Omental fat pad (tissue), 4 donors: ENCODE results near the gene DSPP. TPM values are rescaled to one million over a fixed set of nuclear protein-coding genes. Genes with fewer than 3 reads are reported as not detected.
"Not testable (repeated sequence)": the region's sequence is repeated elsewhere in the genome, so short reads cannot be mapped to it uniquely, and the experiment has no call there.

Experiments used
- ATAC-seq: fragments of 150-250 bp; one replicate; pipeline ENCODE4 v1.9.1; 2016; ENCODE audit warnings: mild to moderate bottlenecking, moderate library complexity; ENCODE audit not compliant: low FRiP score
- DNase-seq: peaks from one replicate; pipeline ENCODE4 v3.0.0-alpha.2; 2019; ENCODE audit warnings: low spot score
- total RNA-seq, 4 donors: library from RNA; depleted of rRNA; stranded (reverse); fragments of >200 nt; gene quantifications; one replicate each; pipeline ENCODE4 v1.1.0, GENCODE V29; 2016
- TF ChIP-seq, protein P1 (sequence below), 3 donors: fragments of 450-650 bp; IDR thresholded peaks; one replicate each; pipeline ENCODE4 v1.5.1; 2016 to 2017; ENCODE audit warnings: antibody characterized with exemption in 3 of 3, mild to moderate bottlenecking in 3 of 3, moderate library complexity in 2 of 3

The DSPP gene
- total RNA-seq = not detected

DNA sequence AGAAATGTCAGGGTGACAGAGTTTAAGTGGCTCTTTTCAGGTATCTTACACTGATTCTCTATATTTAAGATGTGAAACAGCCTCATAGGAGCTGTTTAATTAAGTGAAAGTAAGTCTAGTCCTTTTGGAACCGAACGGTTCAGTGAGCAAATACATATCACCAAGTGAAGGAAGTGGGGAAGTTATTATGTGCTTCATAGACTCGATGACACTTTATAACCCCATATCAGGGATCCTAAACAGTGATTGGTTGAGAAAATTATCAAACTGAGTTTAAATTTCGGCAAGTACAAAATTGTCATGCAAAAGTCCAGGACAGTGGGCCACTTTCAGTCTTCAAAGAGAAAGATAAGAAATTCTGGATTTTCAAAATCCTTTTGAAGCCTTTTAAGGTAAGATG is at the start of gene DSPP:
Gene DSPP (plus strand): TSS at position 301 of the 400 bp plus-strand sequence. CDS start 2,380 bp downstream, outside the sequence.
- no peak for DNase-seq
- ATAC-seq = no peak
- TF ChIP-seq, protein P1, sequence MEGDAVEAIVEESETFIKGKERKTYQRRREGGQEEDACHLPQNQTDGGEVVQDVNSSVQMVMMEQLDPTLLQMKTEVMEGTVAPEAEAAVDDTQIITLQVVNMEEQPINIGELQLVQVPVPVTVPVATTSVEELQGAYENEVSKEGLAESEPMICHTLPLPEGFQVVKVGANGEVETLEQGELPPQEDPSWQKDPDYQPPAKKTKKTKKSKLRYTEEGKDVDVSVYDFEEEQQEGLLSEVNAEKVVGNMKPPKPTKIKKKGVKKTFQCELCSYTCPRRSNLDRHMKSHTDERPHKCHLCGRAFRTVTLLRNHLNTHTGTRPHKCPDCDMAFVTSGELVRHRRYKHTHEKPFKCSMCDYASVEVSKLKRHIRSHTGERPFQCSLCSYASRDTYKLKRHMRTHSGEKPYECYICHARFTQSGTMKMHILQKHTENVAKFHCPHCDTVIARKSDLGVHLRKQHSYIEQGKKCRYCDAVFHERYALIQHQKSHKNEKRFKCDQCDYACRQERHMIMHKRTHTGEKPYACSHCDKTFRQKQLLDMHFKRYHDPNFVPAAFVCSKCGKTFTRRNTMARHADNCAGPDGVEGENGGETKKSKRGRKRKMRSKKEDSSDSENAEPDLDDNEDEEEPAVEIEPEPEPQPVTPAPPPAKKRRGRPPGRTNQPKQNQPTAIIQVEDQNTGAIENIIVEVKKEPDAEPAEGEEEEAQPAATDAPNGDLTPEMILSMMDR (IDR thresholded peaks at IDR 0.05) = no peak

DNA sequence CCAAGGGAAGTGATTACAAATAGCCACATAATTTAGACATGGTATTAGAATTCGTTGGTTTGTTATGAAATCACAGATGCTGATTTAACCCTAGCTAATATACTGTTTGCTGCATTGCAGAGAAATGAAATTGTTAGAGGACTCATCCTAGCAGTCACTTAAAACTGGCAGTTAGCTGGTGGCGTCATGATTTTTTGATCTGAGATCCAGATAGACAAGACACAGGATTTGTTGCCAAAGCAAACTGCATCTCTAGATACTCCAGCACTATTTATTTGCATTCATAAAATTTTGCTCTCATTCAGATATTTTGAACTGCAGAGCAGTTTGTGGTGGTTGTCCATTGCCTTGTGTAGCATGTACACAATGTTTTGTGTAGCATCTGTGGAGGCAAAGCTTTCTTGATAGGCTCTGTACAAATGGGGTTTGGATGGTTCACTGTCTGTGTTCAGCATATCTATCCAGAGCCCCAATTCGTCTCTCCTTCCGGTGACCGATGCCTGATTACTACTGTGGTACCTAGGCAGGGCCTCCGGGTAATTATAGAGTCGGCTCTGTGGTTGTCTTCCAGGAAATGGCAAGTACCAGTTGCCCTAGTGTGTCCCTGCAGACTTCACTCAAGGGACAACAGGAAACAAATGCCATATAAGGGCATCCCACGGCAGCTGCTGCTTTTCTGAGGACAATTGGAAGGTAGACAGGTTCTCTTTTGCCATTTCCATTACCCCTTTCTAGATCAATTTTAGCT is 49.1 kb upstream of the DSPP start:
- TF ChIP-seq, protein P1 (IDR thresholded peaks at IDR 0.05) = no peak
- ATAC-seq = no peak
- no peak for DNase-seq

DNA sequence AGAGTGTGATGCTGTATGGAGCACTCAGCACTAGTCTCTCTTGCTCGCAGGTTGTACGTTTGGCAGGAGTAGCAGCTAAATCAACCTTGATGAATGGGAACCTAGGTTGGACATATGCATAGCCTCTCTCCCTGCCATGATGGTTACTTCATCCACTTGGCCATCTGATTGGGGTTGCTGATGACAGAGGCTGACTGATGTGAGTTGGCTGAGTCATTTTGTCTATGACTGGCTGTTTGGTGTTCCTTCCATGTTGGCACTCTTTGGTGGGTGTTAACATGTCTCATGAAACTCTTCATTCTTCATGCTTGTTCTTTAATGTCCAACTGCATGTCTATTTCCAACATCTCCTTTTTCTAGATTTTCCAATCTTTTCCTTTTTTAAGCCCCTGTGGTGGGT is 47.5 kb upstream of the DSPP start:
- ATAC-seq (no peak), DNase-seq (no peak)
- TF ChIP-seq, protein P1 (IDR thresholded peaks at IDR 0.05) = no peak

DNA sequence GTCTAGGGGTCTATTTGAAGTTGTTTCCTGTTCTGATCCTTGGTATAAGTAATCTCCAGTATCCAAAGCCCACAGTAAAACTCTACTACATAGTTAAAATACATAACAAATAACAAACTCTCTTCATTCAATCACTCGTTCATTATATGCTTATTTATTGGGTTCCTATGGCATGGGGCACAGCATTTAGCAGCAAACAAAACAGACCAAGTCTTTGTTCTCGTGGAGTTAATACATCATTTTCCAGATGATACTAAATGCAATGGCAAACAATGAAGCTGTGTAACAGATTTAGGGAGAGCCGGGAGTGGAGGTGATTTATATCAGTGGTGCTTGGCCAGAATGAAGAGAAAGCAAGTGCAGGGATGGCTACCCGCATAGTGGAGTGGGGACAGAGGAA is 42.6 kb upstream of the DSPP start:
- TF ChIP-seq, protein P1 (IDR thresholded peaks at IDR 0.05) = no peak
- no peak for ATAC-seq
- no peak for DNase-seq

DNA sequence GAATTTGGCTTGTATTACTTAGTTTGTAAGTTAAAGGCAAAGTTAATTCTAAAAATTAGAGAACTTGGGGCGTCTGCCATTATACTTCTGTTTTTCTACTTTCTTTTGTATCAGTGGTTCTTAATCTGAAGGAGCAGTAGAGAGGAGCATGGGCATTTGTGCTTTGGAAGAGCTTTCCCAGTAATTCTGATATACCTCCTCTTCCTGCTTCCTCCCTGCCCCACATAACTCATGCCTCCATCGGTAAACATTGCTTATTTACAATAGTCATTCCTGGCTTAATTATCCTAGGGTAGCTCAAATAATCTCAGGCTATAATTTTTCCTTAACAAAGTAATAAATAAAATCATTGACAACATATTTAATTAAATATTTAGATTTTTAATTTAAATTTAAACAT is 42.1 kb upstream of the DSPP start:
- TF ChIP-seq, protein P1 (IDR thresholded peaks at IDR 0.05) = no peak
- DNase-seq = no peak
- no peak for ATAC-seq

DNA sequence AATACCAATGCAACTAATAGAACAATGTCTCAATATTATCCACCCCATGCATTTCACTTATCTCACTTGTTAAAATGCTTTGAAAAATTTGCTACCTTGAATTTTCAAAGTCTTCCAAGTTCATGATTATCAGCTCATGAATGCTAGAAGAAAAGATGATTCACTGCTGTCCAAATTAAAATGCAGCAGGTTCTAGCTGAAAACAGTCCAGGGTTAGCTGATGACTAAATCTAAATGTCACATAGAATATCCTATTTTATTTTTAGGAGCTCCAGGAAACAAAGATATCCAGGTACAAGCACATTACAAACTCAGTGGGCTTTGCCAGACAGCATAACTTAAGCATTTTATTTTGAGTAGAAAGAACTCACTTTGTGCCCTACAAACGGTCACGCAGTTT is 41.1 kb upstream of the DSPP start:
- TF ChIP-seq, protein P1 (IDR thresholded peaks at IDR 0.05) = no peak
- no peak for DNase-seq
- ATAC-seq = no peak

DNA sequence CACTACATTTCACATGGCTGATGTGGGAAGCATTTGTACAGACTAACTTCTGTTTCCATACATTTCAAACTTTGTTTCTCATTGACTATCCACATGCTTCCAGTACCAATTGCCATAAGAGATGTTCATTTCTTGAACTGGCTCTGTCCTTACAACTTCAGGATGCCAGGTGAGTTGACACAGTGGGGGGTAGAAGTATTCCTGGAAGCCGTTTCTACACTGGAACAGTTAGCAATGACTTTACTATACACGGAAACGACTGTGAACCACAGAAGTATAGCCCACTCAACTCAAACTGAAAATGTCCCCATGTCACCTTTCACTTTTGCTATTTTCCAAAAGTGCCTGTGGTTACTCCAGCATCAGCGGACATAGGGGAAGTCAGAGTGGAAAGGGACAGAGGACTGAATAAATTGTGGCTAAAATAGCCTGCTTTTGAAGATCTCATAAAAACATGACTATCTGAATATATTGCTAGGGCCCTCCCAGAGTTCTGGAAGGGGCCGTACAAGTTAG is 38.0 kb upstream of the DSPP start:
- TF ChIP-seq, protein P1 (IDR thresholded peaks at IDR 0.05) = no peak
- ATAC-seq = no peak
- DNase-seq = no peak

DNA sequence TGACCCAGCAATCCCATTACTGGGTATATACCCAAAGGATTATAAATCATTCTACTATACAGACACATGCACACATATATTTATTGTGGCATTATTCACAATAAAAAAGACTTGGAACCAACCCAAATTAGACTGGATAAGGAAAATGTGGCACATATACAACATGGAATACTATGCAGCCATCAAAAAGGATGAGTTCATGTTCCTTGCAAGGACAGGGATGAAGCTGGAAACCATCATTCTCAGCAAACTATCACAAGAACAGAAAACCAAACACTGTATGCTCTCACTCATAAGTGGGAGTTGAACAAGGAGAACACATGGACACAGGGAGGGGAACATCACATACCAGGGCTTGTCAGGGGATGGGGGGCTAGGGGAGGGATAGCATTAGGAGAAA is 34.0 kb upstream of the DSPP start:
- not testable (repeated sequence) for ATAC-seq

More for the DNA sequence above, 34.0 kb upstream of the DSPP start:
- DNase-seq = not testable (repeated sequence)
